ENCODE measurements around the gene NUFIP1.

DNA sequence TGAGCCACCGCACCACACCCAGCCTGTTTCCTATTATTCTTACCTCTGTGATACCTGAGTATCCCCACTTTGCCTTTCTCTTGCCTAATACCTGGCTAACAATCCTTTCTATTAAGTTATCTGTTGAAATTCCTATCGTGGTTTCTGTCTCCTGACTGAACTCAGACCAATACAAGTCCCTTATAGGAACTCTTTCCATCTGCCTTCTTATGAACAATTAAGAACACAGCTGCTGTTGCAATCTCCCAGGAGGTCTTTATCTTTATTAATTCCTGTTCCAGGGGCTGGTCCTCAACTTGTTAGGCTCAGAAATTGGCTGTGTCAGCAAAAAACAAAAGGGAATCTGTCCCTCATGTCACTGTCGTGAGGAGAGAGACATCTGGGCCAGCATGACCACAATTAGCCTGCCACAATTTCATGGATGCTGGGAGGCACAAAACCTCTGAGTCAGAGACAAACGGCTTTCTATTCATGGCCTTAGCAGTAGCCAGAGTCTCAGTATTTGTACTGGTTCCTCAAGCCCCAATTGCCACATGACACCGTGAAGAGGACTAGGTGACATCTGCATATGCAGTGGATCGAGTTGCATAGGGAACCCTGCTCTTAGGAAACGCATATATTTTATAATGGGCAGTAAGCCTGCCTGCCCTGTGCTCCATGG, 58.2 kb downstream of the NUFIP1 start:
- TF ChIP-seq, protein P1, sequence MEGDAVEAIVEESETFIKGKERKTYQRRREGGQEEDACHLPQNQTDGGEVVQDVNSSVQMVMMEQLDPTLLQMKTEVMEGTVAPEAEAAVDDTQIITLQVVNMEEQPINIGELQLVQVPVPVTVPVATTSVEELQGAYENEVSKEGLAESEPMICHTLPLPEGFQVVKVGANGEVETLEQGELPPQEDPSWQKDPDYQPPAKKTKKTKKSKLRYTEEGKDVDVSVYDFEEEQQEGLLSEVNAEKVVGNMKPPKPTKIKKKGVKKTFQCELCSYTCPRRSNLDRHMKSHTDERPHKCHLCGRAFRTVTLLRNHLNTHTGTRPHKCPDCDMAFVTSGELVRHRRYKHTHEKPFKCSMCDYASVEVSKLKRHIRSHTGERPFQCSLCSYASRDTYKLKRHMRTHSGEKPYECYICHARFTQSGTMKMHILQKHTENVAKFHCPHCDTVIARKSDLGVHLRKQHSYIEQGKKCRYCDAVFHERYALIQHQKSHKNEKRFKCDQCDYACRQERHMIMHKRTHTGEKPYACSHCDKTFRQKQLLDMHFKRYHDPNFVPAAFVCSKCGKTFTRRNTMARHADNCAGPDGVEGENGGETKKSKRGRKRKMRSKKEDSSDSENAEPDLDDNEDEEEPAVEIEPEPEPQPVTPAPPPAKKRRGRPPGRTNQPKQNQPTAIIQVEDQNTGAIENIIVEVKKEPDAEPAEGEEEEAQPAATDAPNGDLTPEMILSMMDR (optimal IDR thresholded peaks at IDR 0.05 in 1 of 3, IDR thresholded peaks at IDR 0.05 in 1 of 3, conservative IDR thresholded peaks at IDR 0.05 in 1 of 3; ENCODE audit: extremely low read depth in 1 of 3, insufficient read depth in 2 of 3, low read length in 3 of 3) = no peak
- TF ChIP-seq EZH2 (IDR thresholded peaks at IDR 0.05; ENCODE audit: low read length) = no peak
